HCT116 (cell line): ENCODE results near the gene ROBO1. TPM values are rescaled to one million over a fixed set of nuclear protein-coding genes. Genes with fewer than 3 reads are reported as not detected.

Experiments
- ATAC-seq: fragments of 200-7000 bp; cut with Tn5 transposase; 2 replicates; pipeline ENCODE4 v1.9.1; 2020; ENCODE audit warnings: mild to moderate bottlenecking, moderate library complexity
- BruUV-seq: library from RNA; stranded (reverse); fragments of 400-500 nt; replicated peaks from 2 replicates; lab custom pipeline; 2021; lab: Mats Ljungman, UMichigan
- CTCF ChIA-PET: fragments of 300-600 bp; sonication (Branson Sonifier 250); formaldehyde crosslinking; loops from one replicate; lab custom pipeline; 2021; ENCODE audit warnings: antibody characterized with exemption; lab: Charles Lee
- POLR2A ChIA-PET: fragments of 300-600, 350-600 bp; sonication (Branson Sonifier 250); formaldehyde crosslinking; loops from one replicate; lab custom pipeline; 2021; ENCODE audit warnings: antibody characterized with exemption; lab: Charles Lee
- RAD21 ChIA-PET, 2 experiments: fragments of 300-600 bp; sonication (Branson Sonifier 250); formaldehyde crosslinking; loops; one replicate each; lab custom pipeline; 2023; ENCODE audit warnings: low total read pairs in 2 of 2; ENCODE audit not compliant: uncharacterized antibody in 2 of 2, unreplicated experiment in 2 of 2, low non-redundant PET in 1 of 2; lab: Charles Lee
- DNase-seq: peaks from one replicate; pipeline ENCODE4 v3.0.0-alpha.2; 2010; ENCODE audit warnings: low read depth, low spot score
- H2AFZ ChIP-seq: fragments of 200-600 bp; shearing (Covaris generic), sonication (generic); 2 replicates; pipeline ENCODE4 v1.6.1; 2017; ENCODE audit warnings: low read depth, mixed run types, mixed read lengths, antibody characterized with exemption, low read length; ENCODE audit not compliant: poor library complexity, severe bottlenecking
- H3K27ac ChIP-seq: 2 replicates; pipeline ENCODE4 v1.5.1; 2012; ENCODE audit warnings: low read depth, low read length
- H3K27me3 ChIP-seq: fragments of 200-600 bp; sonication (generic); 2 replicates; pipeline ENCODE4 v1.6.1; 2016; ENCODE audit warnings: mixed run types, low read length, mixed read lengths; ENCODE audit not compliant: insufficient read depth
- H3K36me3 ChIP-seq, 2 experiments: fragments of 200-500 bp in 1 of 2; fragments of 200-600 bp in 1 of 2; sonication (Bioruptor generic) in 1 of 2; sonication (generic) in 1 of 2; 2 replicates each; pipeline versions ENCODE4 v1.5.1 to v1.6.1; 2014 to 2016; ENCODE audit warnings: low read length in 2 of 2, inconsistent platforms in 1 of 2, mixed read lengths in 1 of 2, mixed run types in 1 of 2; ENCODE audit not compliant: insufficient read depth in 2 of 2, control insufficient read depth in 1 of 2
- H3K4me1 ChIP-seq, 2 experiments: fragments of 200-600 bp in 1 of 2; sonication (generic) in 1 of 2; 2 replicates each; pipeline versions ENCODE4 v1.5.1 to v1.6.1; 2012 to 2017; ENCODE audit warnings: low read length in 2 of 2, inconsistent platforms in 1 of 2, mild to moderate bottlenecking in 1 of 2, mixed read lengths in 1 of 2, mixed run types in 1 of 2, moderate library complexity in 1 of 2; ENCODE audit not compliant: insufficient read depth in 2 of 2, control insufficient read depth in 1 of 2
- H3K4me2 ChIP-seq: fragments of 200-600 bp; sonication (generic); 2 replicates; pipeline ENCODE4 v1.6.1; 2017; ENCODE audit warnings: mixed run types, low read length, mixed read lengths
- H3K4me3 ChIP-seq, 2 experiments: fragments of 200-600 bp in 1 of 2; sonication (generic) in 1 of 2; replicated peaks in 1 of 2; 2 replicates each; pipeline ENCODE4 v1.5.1; 2011 to 2016; ENCODE audit warnings: low read length in 2 of 2, control low read depth in 1 of 2, low read depth in 1 of 2, mild to moderate bottlenecking in 1 of 2, mixed read lengths in 1 of 2, mixed run types in 1 of 2
- H3K79me2 ChIP-seq: fragments of 200-600 bp; sonication (generic); 2 replicates; pipeline ENCODE4 v1.6.1; 2017; ENCODE audit warnings: mild to moderate bottlenecking, mixed run types, low read length, moderate library complexity, mixed read lengths; ENCODE audit not compliant: insufficient read depth
- H3K9ac ChIP-seq: fragments of 200-600 bp; sonication (generic); 2 replicates; pipeline ENCODE4 v1.6.1; 2016; ENCODE audit warnings: low read length, mixed read lengths
- H3K9me2 ChIP-seq: fragments of 200-600 bp; sonication (generic), shearing (Covaris generic); 2 replicates; pipeline ENCODE4 v1.6.1; 2017; ENCODE audit warnings: mixed run types, mild to moderate bottlenecking, moderate library complexity; ENCODE audit not compliant: insufficient read depth
- H3K9me3 ChIP-seq, 2 experiments: fragments of 200-500 bp in 1 of 2; fragments of 200-600 bp in 1 of 2; sonication (Bioruptor generic) in 1 of 2; sonication (generic) in 1 of 2; 2 replicates each; pipeline ENCODE4 v1.6.1; 2014 to 2017; ENCODE audit warnings: low read length in 2 of 2, mixed read lengths in 2 of 2, inconsistent platforms in 1 of 2, low read depth in 1 of 2, mild to moderate bottlenecking in 1 of 2, mixed run types in 1 of 2, moderate library complexity in 1 of 2; ENCODE audit not compliant: control insufficient read depth in 1 of 2, insufficient read depth in 1 of 2
- H4K20me1 ChIP-seq: fragments of 200-600 bp; sonication (generic), shearing (Covaris generic); 2 replicates; pipeline ENCODE4 v1.6.1; 2017; ENCODE audit warnings: mixed run types, mild to moderate bottlenecking, moderate library complexity; ENCODE audit not compliant: insufficient read depth
- ATF3 ChIP-seq: IDR thresholded peaks from 2 replicates; pipeline ENCODE4 v1.6.1; 2012
- CBX3 ChIP-seq: IDR thresholded peaks from 2 replicates; pipeline ENCODE4 v1.6.1; 2012; ENCODE audit warnings: low read depth
- CEBPB ChIP-seq: IDR thresholded peaks from 2 replicates; pipeline ENCODE4 v1.6.1; 2012; ENCODE audit warnings: low read depth
- CTCF ChIP-seq, 3 experiments: fragments of 200-600 bp in 1 of 3; sonication (generic) in 1 of 3; IDR thresholded peaks in 2 of 3; conservative IDR thresholded peaks in 1 of 3; 2 replicates each; pipeline ENCODE4 v1.5.1; 2012 to 2017; ENCODE audit warnings: low read depth in 2 of 3, low read length in 2 of 3, antibody characterized with exemption in 1 of 3, borderline replicate concordance in 1 of 3, control low read depth in 1 of 3, mild to moderate bottlenecking in 1 of 3, mixed read lengths in 1 of 3, mixed run types in 1 of 3, moderate library complexity in 1 of 3; ENCODE audit not compliant: insufficient read depth in 1 of 3
- ELF1 ChIP-seq: IDR thresholded peaks from 2 replicates; pipeline ENCODE4 v1.6.1; 2012; ENCODE audit warnings: low read depth, borderline replicate concordance
- EZH2 ChIP-seq: fragments of 200-600 bp; sonication (generic); IDR thresholded peaks from 2 replicates; pipeline ENCODE4 v1.6.1; 2017; ENCODE audit warnings: antibody characterized with exemption, mixed run types
- EZH2phosphoT487 ChIP-seq: fragments of 200-600 bp; IDR thresholded peaks from 2 replicates; pipeline ENCODE4 v1.6.1; 2018; ENCODE audit warnings: antibody characterized with exemption, borderline replicate concordance
- JUND ChIP-seq: IDR thresholded peaks from 2 replicates; pipeline ENCODE4 v1.6.1; 2012
- POLR2A ChIP-seq: IDR thresholded peaks from 2 replicates; pipeline ENCODE4 v1.7.0; 2011; ENCODE audit warnings: borderline replicate concordance; ENCODE audit not compliant: insufficient read depth, insufficient read length; ENCODE audit errors: extremely low read depth
- RAD21 ChIP-seq: IDR thresholded peaks from 2 replicates; pipeline ENCODE4 v1.6.1; 2012; ENCODE audit warnings: low read depth, mild to moderate bottlenecking
- REST ChIP-seq: IDR thresholded peaks from 2 replicates; pipeline ENCODE4 v1.6.1; 2012; ENCODE audit warnings: low read depth
- SRF ChIP-seq: IDR thresholded peaks from 2 replicates; pipeline ENCODE4 v1.6.1; 2012; ENCODE audit warnings: low read depth
- ZNF274 ChIP-seq: fragments of 200-500 bp; sonication (Bioruptor generic); IDR thresholded peaks from 2 replicates; pipeline ENCODE4 v1.6.1; 2014; ENCODE audit warnings: mild to moderate bottlenecking, low read depth, low read length, inconsistent platforms
- intact Hi-C: fragments of 100-400 bp; cut with micrococcal nuclease; formaldehyde crosslinking; loops from 2 replicates; pipeline ENCODE4 v1.10.0; 2022
- total RNA-seq: library from RNA; stranded (reverse); gene quantifications from one replicate; pipeline ENCODE4 v1.2.1, GENCODE V29; 2021; ENCODE audit not compliant: unreplicated experiment

The ROBO1 gene
- total RNA-seq, 1 experiment from 2014 or later, result 0.27 TPM

GRCh38 chr3:79200456-79200855, 567.3 kb downstream of the ROBO1 start:
- Histone ChIP-seq H3K36me3 (no peaks in the 10 kb centered on the region), H3K4me3 (no peak overlapping the region), H3K9me3 (peaks cover 12 to 23% of the 10 kb centered on the region in 2 experiments; a peak in 3 of 4 replicates), H3K9ac (no peak overlapping the region), H3K79me2 (no peaks in the 10 kb centered on the region), H3K9me2 (no peaks in the 10 kb centered on the region), H3K4me1 (no peaks in the 10 kb centered on the region), H4K20me1 (no peaks in the 10 kb centered on the region), H3K27ac (no peak overlapping the region), H3K4me2 (no peak overlapping the region), H2AFZ (no peak overlapping the region), H3K27me3 (no peaks in the 10 kb centered on the region)
- DNase-seq (no peak), ATAC-seq (no peak)
- TF ChIP-seq CTCF (IDR thresholded peaks at IDR 0.05 in 2 of 3, conservative IDR thresholded peaks at IDR 0.05 in 1 of 3; ENCODE audit: borderline replicate concordance in 1 of 3, insufficient read depth in 1 of 3, low read depth in 2 of 3, low read length in 2 of 3) (no peak), REST (no peak), JUND (no peak), ELF1 (no peak), ATF3 (no peak), EZH2phosphoT487 (no peak), CEBPB (no peak), CBX3 (no peak), SRF (no peak), EZH2 (no peak), RAD21 (no peak), POLR2A (no peak), ZNF274 (no peak)
- BruUV-seq, result no TSS peak
- intact Hi-C loops, result no loop called here
- RAD21 ChIA-PET, result no interaction called here
- CTCF ChIA-PET, result no interaction called here
- POLR2A ChIA-PET, result no interaction called here
